UCSD-AML1 (cell line): Measurements from ENCODE around the gene C14orf93.

Source experiments
- DNase-seq: peaks from one replicate; lab custom pipeline; 2025; ENCODE audit not compliant: unreplicated experiment; lab: John Stamatoyannopoulos, UW

The C14orf93 gene

GRCh38 chr14:23047034-23047634 lies 37.2 kb upstream of the C14orf93 start:
- DNase-seq: no peak

DNA sequence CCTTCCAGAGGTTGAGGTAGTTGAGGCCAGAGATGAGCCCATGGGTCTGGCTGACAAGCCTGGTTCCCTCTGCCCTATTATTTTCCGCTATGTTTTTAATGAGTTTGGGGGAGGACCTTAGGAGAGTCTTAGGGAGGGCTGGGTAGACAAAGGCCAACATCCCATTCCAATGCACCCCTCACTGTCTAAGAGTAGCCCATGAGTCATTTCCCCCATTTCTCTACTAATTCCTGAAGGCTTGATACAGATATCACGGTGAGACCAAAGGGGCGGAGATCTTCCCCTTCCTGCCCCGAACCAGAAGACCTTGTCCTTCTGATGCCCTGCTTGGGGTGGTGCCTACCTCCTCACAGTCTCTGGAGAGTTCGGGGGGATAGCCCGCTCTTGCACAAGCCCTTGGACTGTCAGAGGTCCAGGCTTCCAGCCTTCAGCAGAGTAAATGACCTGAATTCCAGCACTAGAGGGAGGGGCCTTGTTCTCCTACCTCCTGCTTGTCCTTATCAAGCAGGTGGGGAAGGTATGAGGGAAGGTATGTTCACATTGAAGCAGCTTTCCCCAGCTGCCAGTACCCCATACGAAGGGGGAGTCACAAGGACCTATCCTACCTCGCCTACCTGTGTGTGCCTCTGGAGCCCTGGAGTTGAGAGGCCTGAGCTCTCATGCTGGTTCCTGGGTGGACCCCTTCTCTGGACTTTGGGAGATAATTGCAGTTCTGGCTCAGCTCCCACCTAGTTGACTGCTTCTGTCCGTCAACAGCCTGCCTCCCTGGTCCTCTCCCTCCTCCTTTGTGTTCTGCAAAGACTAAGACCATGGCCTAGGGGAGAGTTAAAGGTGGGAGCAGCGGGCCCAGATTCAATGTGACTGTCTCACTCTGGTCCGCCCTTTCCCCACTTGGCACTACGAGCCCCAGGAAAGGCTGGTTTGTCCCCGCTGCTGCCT lies 35.7 kb upstream of the C14orf93 start:
- DNase-seq: no peak

DNA sequence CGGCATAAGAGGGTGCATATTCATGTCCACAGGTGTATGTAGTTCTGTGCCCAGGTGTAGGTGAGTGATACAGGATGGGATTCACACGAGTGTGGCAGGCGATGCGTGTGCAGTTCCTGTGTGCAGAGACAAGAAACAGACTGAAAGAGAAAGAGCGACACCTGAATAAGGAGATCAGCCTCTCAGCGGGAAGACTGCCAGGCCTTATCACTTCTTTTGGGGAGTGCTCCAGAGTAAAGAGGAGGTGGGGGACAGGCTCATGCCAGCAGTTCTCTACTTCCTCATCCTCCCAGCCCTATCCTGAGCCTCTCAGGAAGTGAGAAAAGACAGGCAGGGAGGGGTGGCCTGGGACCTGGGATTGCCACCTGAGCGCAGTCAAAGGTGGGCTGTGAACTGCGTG lies 34.9 kb upstream of the C14orf93 start:
- no peak for DNase-seq

DNA sequence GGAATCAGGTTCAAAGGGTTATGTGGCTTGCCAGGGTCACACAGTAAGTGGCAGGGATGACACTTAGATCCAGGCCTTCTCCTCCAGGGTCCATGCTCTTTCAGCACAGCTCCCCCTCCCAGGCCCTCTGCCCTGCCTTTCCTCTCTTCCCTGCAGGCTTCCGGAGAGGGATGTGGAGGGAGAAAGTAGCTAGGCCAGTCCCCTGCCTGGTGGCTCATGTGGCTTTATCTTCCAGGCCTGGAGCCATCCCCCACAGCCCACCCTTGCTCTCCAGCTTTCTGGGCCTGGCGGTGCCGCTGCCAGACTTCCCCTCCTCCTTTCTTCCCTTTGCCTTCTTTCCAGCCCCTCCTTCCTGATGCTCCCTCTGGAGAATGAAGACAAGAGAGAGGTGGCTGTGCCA lies 33.8 kb upstream of the C14orf93 start:
- no peak for DNase-seq

DNA sequence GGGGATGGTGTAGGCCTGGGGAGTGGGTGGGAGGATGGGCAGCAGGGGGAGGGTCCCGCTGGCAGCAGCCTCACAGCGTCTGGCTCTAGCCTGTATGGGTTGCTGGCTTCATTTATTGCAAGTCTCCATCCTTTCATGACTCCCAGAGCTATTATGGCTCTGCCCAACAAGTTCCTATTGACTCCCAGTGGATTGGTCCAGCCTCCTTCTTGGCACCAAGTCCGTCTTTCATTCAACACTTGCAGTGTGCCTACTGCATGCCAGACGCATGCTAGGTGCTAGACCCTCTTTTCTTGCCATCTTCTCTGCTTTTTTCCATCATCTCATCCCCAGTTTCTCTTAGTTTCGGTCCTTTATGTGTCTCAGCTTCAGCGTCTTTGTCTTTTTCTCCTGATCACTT lies 33.2 kb upstream of the C14orf93 start:
- no peak for DNase-seq

DNA sequence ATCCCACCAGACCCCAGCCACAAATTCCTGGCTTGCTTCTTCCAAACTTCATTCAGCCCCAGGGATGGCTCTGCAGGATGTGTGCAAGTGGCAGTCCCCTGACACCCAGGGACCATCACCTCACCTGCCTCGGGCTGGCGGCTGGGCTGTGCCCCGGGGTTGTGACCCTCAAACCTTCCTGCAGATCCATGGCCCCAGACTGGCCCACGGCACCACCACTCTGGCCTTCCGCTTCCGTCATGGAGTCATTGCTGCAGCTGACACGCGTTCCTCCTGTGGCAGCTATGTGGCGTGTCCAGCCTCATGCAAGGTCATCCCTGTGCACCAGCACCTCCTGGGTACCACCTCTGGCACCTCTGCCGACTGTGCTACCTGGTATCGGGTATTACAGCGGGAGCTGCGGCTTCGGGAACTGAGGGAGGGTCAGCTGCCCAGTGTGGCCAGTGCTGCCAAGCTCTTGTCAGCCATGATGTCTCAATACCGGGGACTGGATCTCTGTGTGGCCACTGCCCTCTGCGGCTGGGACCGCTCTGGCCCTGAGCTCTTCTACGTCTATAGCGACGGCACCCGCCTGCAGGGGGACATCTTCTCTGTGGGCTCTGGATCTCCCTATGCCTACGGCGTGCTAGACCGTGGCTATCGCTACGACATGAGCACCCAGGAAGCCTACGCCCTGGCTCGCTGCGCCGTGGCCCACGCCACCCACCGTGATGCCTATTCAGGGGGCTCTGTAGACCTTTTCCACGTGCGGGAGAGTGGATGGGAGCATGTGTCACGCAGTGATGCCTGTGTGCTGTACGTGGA lies 32.4 kb upstream of the C14orf93 start, which contains the start of gene PSMB11:
PSMB11 (plus strand) TSS at position 51 of the 804 bp plus-strand sequence; CDS start at position 65, 14 bp downstream.
- DNase-seq: no peak

DNA sequence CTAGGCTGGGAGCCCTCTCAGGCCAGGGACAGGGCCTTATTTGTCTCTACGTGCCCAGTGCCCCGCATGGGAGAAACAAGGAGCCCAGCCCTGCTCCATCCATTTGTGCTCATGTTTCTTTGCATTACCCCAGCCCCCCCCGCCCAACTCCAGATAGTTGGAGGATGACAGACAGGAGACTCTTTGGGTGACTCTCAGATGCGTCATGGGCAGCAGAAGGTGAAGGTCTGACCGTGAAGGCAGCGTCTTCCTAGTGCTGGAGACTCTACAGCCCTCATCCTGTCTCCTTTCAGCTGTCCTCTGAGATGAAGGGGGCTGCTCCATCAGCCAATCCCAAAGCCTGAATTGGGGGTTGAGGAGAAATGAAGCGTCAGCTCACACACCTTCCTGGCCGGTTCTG lies 31.8 kb upstream of the C14orf93 start:
- no peak for DNase-seq

GRCh38 chr14:23040100-23040499 lies 30.2 kb upstream of the C14orf93 start:
- no peak for DNase-seq

DNA sequence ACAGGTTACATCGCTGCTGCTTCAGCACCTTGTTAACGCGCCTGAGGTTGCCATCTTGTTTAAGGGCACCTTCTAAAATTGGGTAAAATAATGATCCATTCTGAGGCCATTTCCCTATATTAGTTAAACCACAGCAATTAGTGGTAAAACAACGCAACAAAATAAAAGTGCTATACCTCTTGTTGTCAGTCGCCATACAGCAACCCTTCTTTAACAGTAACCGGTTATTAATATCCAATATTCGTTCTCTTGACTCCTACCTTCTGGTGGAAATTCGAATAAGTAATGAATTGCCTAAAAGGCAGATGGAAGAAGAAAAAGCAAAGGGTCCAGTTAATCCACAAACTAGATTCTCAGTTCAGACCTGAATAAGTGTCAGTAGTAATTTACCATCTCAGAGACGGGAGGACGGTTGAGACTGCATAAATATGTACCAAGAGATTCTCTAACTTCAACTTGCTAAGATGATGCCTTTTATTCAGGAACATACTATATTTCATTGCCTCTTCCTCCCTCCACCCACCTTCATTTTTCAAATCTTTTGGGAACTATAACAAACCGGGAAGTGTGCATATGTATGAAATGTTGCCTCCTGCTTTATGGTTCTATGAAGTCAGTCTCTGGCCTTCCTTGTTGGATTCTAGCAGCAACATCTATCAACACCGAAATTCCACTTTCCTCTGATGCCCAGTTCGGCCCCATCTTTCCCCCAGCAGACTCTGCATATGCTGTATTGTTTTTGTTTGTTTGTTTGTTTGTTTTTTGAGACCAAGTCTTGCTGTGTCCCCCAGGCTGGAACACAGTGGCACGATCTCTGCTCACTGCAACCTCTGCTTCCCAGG lies 25.6 kb upstream of the C14orf93 start:
- no peak for DNase-seq

DNA sequence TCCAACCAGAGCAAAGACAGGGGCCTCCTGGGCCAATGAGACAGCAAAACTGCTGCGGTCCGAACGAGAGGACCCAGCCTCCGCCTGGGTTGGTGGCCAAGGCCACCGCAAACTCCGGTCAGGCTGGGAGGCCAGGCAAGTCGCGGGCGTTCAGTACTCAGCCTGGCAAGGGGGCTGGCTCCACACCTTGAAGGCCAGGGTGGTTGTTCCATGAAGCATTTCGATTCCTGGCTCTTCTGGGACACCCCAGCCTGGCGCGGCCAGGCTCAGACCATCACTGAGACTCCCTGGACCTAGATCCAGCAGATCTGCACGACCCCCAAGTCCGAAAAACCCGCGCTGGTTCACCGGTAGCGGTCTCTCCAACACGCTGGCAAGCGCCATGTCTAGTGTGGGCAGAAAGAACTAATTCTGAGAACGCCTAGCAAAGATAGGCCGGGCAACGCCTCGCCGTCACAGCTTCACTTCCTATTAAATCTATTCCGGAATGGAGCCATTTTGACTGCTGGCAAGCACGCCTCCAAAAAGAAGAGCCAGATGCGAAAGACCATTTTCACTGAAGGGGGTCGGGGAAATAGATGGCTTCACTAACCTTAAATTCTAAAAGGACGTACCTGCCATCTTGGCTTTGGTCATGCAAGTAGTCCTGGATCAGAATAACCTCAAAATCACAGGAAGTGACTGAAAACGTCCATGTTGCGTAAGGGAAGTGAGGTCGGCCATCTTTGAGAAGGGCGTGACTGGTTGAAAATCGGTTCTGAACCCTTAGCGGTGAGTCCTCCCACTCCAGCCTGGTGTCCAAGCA lies 24.8 kb upstream of the C14orf93 start, which contains the start of gene PSMB5:
PSMB5 (minus strand) TSS at position 403 of the 805 bp plus-strand sequence; CDS start at position 384, 19 bp downstream.
- no peak for DNase-seq

DNA sequence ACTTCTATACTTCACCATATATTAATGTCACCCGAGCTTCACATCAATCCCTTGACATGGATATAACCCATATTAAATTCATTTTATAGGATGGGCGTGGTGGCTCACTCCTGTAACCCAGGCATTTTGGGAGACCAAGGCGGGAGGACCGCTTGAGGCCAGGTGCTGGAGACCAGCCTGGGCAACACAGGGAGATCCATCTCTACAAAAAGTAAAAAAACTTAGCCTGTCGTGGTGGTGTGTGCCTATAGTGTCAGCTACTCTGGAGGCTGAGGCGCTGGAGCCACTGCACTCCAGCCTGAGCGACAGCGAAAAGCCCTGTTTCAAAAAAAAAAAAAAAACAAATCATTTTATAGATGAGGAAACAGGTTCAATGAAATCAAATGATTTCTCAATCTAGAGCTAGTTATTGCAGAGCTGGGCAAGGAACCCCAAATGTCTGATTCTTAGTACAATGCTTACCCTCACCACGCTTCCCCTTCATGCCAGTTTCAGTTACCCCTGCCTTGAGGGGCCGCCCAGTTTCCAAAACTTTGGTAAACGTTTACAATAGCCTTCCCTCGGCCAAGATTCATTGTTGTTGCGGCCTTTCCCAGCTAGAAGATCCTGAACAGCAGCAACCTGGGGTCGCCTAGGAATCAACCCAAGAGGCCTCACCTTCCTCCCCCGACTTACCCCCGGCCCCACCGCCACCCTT lies 24.0 kb upstream of the C14orf93 start:
- no peak for DNase-seq

DNA sequence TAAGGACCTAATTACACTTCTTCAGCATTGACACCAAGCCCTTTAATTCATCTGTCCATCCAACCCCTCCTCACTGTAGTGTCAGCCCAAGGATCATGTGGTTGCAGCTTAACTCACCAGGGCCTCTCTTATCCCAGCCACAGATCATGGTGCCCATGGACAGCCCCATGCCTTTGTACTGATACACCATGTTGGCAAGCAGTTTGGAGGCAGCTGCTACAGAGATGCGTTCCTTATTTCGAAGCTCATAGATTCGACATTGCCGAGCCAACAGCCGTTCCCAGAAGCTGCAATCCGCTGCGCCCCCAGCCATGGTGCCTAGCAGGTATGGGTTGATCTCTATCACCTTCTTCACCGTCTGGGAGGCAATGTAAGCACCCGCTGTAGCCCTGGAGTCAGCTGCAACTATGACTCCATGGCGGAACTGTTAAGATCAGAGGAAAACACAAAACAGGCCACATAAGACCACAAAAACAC lies 23.3 kb upstream of the C14orf93 start:
- DNase-seq: no peak

DNA sequence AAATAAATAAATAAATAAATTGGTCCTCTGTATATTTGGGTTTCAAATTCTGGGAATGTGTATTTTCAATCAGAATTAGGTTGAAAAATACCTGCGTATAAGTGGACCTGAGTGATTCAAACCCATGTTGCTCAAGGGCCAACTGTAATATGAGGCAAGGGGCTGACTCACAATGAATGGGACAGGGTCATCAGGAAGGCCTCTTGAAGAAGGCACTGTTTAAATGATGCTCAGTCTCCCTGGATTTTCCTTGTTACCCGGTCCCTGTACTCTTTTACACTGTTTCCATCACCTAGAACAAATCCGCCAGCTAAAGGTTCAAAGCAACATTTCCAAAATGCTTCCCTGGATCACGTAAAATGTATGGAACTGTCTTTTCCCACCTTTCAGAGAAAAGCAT lies 21.0 kb upstream of the C14orf93 start:
- no peak for DNase-seq

- no peak for DNase-seq
Measured at GRCh38 chr14:23028799-23029198, 18.9 kb upstream of the C14orf93 start.

DNA sequence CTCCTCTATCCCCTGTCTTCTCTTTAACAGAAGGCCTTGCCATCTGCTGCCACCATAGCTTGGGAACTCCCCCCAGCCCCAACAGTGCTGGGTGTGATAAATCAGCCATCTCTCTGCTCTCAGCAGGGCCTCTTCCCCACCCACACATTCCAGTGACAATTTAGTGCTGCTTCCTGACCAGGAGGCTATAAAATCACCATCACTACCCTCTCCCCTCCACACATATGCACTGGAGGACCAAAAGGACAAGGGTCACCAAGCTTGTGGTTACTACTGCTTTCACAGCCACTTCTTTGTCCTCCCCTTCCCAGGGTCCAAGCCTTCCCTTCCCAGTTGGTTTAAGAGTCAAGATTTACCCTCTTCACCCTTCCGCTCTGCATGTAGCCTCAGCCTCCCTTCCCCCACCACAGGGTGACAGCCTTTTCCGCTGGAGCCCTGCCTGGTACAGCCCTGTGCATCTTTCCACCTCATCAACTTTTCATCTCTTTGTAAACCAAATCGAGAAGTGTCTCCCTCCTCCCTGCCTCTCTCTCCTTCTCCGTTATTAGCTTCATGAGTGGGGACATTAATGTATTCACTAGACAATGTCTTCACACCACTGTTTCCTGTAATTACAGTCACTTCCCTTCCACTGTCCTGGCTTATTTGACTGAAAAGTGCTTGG lies 15.3 kb upstream of the C14orf93 start:
- DNase-seq: no peak

DNA sequence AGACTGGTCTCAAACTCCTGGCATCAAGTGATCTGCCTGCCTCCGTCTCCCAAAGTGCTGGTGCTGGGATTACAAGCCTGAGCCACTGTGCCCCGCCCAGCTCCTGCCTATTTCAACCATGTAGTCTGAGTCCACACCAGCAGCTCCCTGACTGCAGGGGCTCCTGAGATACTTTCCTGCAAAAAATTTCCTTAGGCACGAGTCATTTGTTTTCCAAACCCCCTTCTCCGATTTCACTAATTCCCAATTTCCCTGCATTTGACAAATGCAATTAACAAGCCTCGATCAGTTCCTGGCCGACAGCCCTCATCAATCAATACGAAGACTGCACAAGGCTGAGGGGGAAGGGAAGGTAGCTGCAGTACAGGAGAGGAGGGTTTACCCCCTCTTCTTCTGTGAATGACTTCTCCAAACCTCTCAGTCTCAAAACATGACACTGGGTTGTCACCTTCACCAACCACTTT lies 14.7 kb upstream of the C14orf93 start:
- DNase-seq: no peak

GRCh38 chr14:23023795-23024152 lies 13.8 kb upstream of the C14orf93 start:
- no peak for DNase-seq

GRCh38 chr14:23023022-23023794 lies 13.3 kb upstream of the C14orf93 start:
- DNase-seq: no peak
